CD4-positive, alpha-beta T cell treated with Interleukin-6 for 4 hours (primary cell): Measurements from ENCODE around the gene NCSTN.
"Not testable (repeated sequence)": the region's sequence is repeated elsewhere in the genome, so short reads cannot be mapped to it uniquely, and the experiment has no call there.

ENCODE experiments used
- DNase-seq: peaks from one replicate; pipeline ENCODE4 v3.0.0-alpha.2; 2020; ENCODE audit warnings: mixed read lengths

The NCSTN gene

GRCh38 chr1:160374306-160375110 lies 31.3 kb downstream of the NCSTN start:
- no peak for DNase-seq

- no peak for DNase-seq
These were observed 32.8 kb downstream of the NCSTN start for GRCh38 chr1:160375788-160376524.

- DNase-seq = peak; percentile 32
These were observed 33.4 kb downstream of the NCSTN start for GRCh38 chr1:160376525-160377131.

GRCh38 chr1:160377585-160378206 lies 34.5 kb downstream of the NCSTN start:
- DNase-seq = no peak

- not testable (repeated sequence) for DNase-seq
These were observed 41.6 kb downstream of the NCSTN start for GRCh38 chr1:160384812-160385211.

- not testable (repeated sequence) for DNase-seq
These were observed 45.2 kb downstream of the NCSTN start for GRCh38 chr1:160388406-160388805.

- no peak for DNase-seq
These were observed 51.5 kb downstream of the NCSTN start for GRCh38 chr1:160394673-160395072.

- no peak for DNase-seq
These were observed 54.5 kb downstream of the NCSTN start for GRCh38 chr1:160397651-160398050.

- no peak for DNase-seq
These were observed 55.6 kb downstream of the NCSTN start for GRCh38 chr1:160398823-160399222.

- DNase-seq = no peak
These were observed 56.5 kb downstream of the NCSTN start for GRCh38 chr1:160399544-160400222.

GRCh38 chr1:160400223-160400645 lies 57.1 kb downstream of the NCSTN start, which contains the start of gene VANGL2:
VANGL2 (plus strand) TSS chr1:160400564; CDS start chr1:160415838, 15,274 bp downstream.
- peak; percentile 55 for DNase-seq

GRCh38 chr1:160400646-160401486 lies 57.7 kb downstream of the NCSTN start:
- peak; percentile 19 for DNase-seq

- no peak for DNase-seq
These were observed 58.3 kb downstream of the NCSTN start for GRCh38 chr1:160401487-160401805.

- no peak for DNase-seq
These were observed 59.0 kb downstream of the NCSTN start for GRCh38 chr1:160402001-160402795.

- no peak for DNase-seq
These were observed 60.1 kb downstream of the NCSTN start for GRCh38 chr1:160403244-160403643.

GRCh38 chr1:160404094-160404493 lies 60.9 kb downstream of the NCSTN start:
- no peak for DNase-seq

- DNase-seq = no peak
These were observed 62.2 kb downstream of the NCSTN start for GRCh38 chr1:160405331-160405877.

- no peak for DNase-seq
These were observed 63.2 kb downstream of the NCSTN start for GRCh38 chr1:160406131-160406968.
